ELR (cell line): ENCODE measurements around the gene PRPF31.
"Not testable (repeated sequence)": the region's sequence is repeated elsewhere in the genome, so short reads cannot be mapped to it uniquely, and the experiment has no call there.

Source experiments
- DNase-seq: peaks from one replicate; pipeline ENCODE4 v3.0.0-alpha.2; 2015; ENCODE audit warnings: low read depth

Gene PRPF31

DNA sequence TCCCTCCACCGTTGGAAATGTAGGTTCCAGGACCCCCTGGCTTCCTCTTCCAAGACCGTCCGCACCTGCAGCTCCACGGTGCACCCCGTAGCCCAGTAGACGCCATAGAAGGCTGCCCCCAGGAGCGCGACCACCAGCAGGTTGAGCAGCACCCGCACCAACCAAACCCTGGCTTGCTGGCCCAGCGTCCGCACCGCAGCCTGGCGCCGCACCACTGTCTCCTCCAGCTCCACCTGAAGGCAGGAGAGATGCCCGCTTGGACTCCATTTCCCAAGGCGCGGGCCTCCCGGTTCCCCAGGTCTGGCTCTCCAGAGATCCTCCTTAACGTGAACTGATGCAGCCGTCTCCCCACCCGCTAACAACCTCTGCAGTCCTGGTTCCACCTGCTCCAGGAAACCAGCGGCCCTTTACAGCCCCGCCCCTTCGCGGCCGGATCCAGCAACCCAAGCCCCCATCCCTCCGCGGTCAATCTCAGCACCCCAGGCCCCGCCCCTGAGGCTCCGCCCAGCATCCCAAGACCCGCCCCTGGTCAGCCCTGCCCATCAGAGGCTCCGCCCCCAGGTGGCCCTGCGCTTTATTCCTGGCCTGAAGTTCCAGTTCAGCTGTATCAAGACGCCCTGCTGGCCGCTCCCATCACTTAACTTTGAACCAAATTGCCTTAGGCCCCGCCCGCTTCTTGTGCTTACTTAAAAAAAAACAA is 49.0 kb downstream of the PRPF31 start:
- DNase-seq = peak; percentile 58

DNA sequence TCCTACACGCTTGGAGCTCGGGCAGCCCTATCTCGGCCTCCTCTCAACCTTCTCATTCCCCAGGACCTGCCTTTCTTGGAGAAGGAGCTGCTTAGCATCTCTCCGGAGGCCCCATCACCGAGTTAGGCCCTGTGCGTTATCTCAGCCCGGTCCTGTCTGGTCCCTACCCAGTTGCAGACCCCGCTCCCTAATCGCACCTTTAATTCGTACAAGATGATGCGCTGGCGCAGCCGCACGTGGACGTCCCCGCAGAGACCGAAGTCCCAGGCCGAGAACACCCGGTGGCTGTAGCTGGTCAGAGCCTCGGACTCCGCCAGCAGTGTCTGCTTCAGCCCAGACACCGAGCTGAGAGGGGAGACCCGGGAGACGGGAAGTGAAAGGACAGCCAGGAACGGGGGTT is 49.7 kb downstream of the PRPF31 start:
- DNase-seq = no peak

DNA sequence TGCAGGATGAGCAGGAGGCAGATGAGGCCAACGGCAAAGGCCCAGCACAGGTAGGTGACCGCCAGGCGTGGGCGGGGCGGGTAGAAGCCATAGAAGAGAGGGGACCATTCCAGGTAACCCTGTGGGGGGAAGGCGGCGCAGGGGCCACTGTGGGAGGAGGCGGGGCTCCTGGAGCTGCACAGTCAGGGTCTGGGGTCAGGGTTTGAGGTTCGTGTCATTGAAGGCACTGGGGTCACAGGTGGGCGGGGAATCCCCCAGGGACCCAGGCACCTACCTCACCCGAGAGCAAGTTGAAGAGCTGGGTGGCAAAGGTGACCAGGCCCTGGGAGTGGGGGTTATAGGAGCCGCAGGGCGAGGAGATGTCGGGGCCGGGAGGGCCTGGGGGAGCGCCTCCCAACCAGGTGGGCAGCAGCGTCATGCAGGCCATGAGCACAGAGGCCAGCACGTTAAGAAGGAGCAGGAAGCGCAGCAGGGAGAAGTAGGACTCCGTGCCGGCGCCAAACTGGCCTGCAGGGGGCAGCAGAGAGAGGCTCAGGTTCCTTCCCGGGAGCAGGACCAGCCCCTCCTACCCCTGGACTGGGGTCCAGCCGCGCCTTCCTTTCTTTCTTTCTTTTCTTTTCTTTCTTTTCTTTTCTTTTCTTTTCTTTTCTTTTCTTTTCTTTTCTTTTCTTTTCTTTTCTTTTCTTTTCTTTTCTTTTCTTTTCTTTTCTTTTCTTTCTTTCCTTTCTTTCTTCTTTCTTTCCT is 52.8 kb downstream of the PRPF31 start:
- peak; percentile 89 for DNase-seq

DNA sequence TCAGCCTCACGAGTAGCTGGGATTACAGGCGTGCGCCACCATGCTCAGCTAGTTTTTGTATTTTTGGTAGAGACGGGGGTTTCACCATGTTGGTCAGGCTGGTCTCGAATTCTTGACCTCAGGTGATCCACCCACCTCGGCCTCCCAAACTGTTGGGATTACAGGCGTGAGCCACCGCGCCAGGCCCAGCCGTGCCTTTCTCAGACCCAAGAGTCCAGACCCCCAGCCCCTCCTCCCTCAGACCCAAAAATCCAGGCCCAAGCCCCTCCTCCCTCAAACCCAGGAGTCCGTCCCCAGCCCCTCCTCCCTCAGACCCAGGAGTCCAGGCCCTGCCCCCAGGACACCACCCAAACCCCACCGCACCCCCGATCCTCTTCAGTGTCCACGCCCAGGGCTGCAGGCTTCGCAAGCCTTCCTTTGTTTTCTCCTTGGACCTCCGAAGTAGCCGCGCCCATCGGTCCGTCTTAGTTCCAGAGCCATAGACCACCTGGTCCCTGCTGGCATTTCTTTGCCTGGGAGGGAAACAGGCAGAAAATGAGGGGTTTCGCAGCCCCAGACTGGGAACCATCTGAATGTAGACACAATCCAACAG is 53.7 kb downstream of the PRPF31 start:
- no peak for DNase-seq

DNA sequence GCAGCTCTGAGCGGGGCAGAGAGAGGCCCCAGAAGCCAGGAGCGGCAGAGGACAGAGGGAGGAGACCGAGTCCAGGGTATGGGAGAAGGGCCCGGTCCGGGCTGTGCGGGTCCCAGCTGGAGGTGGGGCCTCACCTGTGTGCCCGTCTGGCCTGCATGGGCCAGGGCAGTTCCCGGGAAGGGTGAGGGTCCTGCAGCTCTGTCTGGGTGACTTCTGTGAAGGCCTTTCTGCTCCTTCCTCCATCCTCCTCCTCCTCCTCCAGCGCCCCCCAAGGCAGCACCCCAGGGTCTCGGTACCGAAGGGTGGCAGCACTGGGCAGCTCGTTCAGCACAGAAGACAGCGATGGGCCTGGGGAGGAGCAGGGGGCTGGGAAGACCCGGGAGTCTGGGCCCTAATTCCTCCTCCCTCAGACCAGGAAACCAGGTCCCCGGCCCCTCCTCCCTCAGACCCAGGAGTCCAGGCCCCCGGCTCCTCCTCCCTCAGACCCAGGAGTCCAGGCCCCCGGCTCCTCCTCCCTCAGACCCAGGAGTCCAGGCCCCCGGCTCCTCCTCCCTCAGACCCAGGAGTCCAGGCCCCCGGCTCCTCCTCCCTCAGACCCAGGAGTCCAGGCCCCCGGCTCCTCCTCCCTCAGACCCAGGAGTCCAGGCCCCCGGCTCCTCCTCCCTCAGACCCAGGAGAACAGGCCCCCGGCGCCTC is 56.3 kb downstream of the PRPF31 start:
- DNase-seq = not testable (repeated sequence)

DNA sequence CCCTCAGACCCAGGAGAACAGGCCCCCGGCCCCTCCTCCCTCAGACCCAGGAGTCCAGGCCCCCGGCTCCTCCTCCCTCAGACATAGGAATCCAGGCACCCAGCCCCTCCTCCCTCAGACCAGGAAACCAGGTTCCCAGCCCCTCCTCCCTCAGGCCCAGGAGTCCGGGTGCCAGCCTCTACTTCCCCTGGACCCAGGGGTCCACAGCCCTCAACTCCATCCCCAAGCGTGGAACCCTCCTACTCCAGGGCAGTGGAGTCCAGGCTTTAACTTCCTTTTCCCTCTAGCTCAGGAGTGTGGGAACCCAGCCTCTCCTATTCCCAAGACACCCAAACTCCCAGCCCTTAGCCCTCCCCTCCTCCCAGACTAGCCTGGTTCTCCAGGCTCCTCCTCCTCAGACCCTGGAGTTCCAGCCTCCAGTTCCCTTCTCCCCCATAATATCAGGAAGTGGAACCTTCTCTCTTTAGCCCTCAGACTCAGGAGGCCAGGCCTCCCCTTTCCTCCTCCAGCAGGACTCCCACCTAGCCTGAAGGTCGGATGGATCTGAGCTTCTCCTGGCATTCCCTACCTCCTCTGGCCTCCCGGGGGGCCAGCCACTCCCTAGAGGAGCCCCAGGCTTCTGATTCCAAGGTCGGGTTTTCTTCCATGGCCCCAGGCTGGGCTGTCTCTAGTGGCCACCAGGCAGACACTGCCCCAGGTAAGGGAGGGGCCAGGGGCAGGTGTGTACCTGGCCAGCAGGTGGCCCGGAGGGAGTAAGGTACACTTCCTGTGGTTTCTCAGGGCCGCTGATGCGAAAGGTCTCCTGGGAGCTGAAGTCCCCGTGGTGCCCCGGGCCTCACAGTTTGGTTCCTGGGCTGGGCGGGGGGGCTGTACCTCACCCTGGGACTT is 57.2 kb downstream of the PRPF31 start, which contains the start of gene TMC4:
Gene TMC4, minus strand, starts transcription at position 690 of the 888 bp plus-strand sequence. Its CDS starts 43 bp downstream, at position 647.
- peak; percentile 33 for DNase-seq

DNA sequence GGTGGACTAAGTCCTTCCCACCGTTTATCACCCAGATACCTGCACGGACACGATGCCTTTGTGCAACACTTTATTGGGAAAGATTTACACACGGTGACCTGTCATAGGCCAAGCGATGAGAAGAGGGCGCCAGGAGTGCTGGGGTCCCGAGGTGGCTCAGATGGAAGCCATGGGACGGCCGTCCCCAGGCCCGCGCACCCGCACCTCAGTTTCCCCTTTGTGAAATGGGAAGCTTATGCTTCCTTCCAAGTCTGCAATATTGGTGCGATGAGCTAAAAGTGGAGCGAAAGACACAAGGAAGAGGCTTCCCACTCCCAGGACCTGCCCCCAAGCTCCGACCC is 57.8 kb downstream of the PRPF31 start:
- no peak for DNase-seq

DNA sequence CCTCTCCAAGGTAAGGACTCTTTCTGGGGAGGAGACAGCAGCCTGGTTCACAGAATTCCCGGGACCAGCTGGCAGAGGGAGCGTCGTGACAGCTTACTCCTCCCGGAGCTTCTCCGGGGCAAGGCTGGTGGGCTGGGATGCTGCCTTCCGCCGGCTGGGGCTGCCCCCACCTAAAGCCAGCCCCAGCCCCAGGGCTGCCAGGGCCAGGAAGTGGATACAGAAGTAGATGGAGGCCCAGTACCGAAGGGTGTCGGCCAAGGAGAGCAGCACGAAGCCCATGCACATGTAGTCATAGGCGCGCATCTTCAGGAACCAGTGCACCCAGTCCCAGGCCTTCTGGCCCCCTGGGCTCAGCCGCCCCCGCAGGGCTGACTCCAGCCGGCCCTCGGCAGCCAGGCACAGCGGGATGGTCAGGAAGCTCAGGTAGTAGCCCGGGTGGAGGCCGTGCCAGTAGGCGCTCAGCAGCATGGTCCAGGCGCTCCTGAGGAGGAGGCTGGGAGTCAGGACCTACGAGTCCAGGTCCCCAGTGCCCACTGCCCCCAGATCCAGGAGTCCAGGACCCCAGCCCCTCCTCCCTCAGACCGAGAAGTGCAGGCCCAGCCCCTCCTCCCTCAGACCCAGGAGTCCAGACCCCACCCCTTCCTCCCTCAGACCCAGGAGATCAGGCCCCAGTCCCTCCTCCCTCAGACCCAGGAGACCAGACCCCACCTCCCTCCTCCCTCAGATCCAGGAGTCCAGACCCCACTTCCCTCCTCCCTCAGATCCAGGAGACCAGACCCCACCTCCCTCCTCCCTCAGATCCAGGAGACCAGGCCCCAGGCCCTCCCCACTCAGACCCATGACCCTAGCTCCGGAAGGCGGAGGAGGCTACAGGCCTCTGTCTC is 58.6 kb downstream of the PRPF31 start:
- DNase-seq = no peak

DNA sequence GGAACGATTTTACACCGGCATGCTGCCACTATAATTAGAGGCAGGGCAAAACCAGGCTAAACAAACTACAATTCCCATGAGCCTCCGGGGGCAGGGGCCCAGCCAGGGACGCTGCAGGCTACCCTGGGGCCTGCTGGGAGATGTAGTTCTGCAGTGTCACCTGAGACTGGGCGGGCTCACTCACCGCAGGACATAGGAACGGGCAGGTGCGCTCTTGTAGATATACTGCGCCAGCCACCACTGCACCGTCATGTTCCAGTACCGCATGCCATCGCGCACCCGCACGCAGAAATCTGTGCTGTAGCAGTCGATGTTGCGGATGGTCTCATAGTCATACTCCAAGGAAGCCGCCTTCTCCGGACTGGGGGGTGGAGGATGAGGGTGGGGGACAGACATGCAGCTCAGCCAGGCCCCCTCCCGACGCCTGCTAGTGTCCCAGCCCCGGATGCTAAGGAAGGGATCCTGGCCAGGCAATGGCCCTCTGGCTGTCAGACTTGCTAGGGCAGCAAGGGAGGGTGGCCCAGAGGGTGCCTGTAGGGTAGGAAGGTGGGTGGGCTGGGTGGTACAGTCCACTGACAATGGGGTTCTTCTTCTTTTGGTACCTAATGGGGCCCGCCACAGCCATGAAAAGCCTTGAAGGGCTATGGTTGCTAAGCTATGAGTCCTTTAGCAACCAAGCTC is 63.2 kb downstream of the PRPF31 start:
- DNase-seq = peak; percentile 37

DNA sequence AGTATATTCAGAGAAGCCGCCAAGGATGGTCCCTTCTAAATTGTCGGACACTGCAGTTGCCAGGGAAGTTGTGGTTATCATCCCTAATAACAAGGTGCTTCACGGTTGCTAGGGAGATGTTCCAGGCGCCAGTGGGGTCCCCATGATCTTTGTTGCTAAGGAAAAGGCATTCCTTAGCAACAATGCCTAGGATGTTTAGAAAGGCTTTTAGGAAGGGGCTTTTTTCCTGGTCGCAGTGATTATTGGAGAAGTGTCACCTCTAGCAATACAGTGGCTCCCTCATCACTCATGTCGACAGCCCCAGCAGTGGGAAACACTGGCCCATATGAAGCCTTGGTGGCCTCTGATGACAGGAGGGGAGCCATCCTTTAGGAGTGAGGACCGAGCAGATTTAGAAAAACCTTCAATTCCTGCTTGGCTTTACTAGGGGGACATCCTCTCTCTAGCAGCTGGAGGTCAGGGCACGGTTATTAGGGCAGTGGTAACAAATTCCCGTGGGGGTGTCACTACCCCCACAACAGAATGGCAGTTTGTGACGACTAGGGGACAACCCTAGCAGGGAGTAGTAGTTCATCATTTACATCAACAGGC is 63.8 kb downstream of the PRPF31 start:
- no peak for DNase-seq

DNA sequence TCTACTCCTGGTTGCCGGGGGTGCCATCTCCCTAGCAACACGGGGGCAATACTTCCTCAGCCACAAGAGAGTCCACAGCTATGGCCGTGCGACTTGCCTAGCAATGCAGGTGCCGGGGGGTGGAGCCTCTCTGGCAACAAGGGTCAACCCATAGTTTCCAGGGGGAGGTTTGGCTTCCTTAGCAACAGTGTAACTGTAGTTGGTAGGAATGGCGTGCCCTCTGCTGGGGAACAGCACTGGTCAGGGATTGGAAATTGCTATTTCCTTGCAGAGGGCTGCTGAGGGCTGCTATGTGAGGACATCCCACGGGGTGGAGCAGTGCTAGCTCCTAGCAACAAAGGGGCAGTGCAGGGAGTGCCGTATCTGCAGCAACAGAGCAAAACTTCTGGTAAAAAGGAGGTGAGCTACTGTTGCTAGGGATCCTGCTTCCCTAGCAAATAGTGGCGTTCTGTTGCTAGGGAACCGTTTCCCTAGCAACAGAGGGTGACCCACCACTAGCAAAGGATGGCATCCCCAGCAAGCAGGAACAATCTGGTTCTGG is 64.4 kb downstream of the PRPF31 start:
- DNase-seq = peak; percentile 49

DNA sequence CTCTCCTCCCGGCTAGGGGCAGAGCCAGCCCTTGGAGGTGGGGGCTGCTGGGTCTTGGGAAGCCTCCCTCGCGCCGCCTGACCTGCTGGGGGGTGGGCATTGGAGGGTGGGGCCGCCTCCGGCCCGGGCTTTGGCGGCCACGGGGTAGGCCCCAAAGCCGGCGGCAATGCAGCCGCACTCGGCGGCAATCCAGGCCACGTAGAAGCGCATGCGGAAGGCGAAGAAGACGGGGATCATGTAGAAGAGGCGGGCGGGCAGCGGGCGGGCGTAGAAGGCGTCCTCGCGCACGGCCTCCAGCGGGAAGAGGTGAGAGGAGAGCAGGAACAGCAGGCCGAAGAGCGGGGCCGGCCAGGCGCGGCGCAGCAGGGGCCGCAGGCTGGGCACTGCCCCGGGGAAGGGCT is 65.1 kb downstream of the PRPF31 start:
- DNase-seq = no peak
